Spleen (tissue), 7 donors: Measurements from ENCODE around the gene PSMD2.
A peak's percentile ranks its signal among the peaks of the same experiment; 100 is the strongest.

Source experiments
- POLR2A ChIP-seq, 3 donors: fragments of 450-650 bp; IDR thresholded peaks; one replicate each; pipeline ENCODE4 v1.5.1; 2017; ENCODE audit warnings: antibody characterized with exemption in 3 of 3, mild to moderate bottlenecking in 1 of 3
- POLR2AphosphoS5 ChIP-seq, 3 donors: sonication (generic); formaldehyde crosslinking; IDR thresholded peaks; one replicate each; pipeline ENCODE4 v1.5.1; 2017; ENCODE audit warnings: antibody characterized with exemption in 3 of 3
- TF ChIP-seq, protein P1 (sequence below), 11 experiments: fragments of 200-600 bp in 7 of 11; fragments of 450-650 bp in 4 of 11; sonication (generic) in 4 of 11; IDR thresholded peaks in 8 of 11; conservative IDR thresholded peaks in 3 of 11; 1 replicate in 7 of 11; 2 replicates in 4 of 11; pipeline versions ENCODE4 v1.4.0 to v1.8.0; 2016 to 2021; ENCODE audit warnings: antibody characterized with exemption in 11 of 11, inconsistent platforms in 4 of 11, mild to moderate bottlenecking in 1 of 11
- donor health status: DM: no; HTN: no; CAD: no; lungs with moderate emphysema.
- donor health status: DM: no; HTN: no; CAD: no.
- donor health status: DM: no; HTN: no; CAD: no.

DNA sequence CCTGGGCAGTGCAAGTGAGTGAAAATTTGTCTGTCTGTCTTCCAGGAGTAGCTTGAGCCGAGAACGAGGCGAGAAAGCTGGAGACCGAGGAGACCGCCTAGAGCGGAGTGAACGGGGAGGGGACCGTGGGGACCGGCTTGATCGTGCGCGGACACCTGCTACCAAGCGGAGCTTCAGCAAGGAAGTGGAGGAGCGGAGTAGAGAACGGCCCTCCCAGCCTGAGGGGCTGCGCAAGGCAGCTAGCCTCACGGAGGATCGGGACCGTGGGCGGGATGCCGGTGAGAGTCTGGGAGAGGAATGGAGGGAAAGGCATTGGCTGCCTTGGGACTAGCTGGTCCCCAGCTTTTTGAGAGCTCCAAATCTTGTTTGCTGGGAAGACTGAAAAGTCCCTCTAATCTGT lies 28.1 kb downstream of the PSMD2 start:
- TF ChIP-seq, protein P1, sequence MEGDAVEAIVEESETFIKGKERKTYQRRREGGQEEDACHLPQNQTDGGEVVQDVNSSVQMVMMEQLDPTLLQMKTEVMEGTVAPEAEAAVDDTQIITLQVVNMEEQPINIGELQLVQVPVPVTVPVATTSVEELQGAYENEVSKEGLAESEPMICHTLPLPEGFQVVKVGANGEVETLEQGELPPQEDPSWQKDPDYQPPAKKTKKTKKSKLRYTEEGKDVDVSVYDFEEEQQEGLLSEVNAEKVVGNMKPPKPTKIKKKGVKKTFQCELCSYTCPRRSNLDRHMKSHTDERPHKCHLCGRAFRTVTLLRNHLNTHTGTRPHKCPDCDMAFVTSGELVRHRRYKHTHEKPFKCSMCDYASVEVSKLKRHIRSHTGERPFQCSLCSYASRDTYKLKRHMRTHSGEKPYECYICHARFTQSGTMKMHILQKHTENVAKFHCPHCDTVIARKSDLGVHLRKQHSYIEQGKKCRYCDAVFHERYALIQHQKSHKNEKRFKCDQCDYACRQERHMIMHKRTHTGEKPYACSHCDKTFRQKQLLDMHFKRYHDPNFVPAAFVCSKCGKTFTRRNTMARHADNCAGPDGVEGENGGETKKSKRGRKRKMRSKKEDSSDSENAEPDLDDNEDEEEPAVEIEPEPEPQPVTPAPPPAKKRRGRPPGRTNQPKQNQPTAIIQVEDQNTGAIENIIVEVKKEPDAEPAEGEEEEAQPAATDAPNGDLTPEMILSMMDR (IDR thresholded peaks at IDR 0.05 in 8 of 11, conservative IDR thresholded peaks at IDR 0.05 in 3 of 11) = no peak
- TF ChIP-seq POLR2AphosphoS5 (IDR thresholded peaks at IDR 0.05) (peak in 2 of 3 donors; percentile 25 to 65), POLR2A (IDR thresholded peaks at IDR 0.05) (no peak)
